ENCODE measurements around the gene CIAO2B.

The CIAO2B gene

GRCh38 chr16:66888647-66889615, 45.3 kb downstream of the CIAO2B start:
- H3K36me3 ChIP-seq (ENCODE audit: insufficient read depth, low read length), result peaks cover 22% of the 10 kb centered on the region
- H3K9me3 ChIP-seq (ENCODE audit: low read length), result no peaks in the 10 kb centered on the region
- H3K4me1 ChIP-seq (ENCODE audit: insufficient read depth, low read length), result no peaks in the 10 kb centered on the region
- no peaks in the 10 kb centered on the region for H3K27me3 ChIP-seq (ENCODE audit: control insufficient read depth in 1 of 2, insufficient read depth in 2 of 2, low read length in 2 of 2)
- no peak overlapping the region for H3K4me3 ChIP-seq (ENCODE audit: low read depth in 1 of 2, low read length in 2 of 2)
- H3K27ac ChIP-seq (ENCODE audit: low read depth, low read length), result no peak overlapping the region
- H3K9ac ChIP-seq (ENCODE audit: low read length), result no peak overlapping the region

GRCh38 chr16:66886914-66887313, 47.3 kb downstream of the CIAO2B start:
- H3K9ac ChIP-seq (ENCODE audit: low read length), result no peak overlapping the region
- H3K9me3 ChIP-seq (ENCODE audit: low read length), result no peaks in the 10 kb centered on the region
- H3K36me3 ChIP-seq (ENCODE audit: insufficient read depth, low read length), result peaks cover 22% of the 10 kb centered on the region
- H3K27ac ChIP-seq (ENCODE audit: low read depth, low read length), result no peak overlapping the region
- H3K4me3 ChIP-seq (ENCODE audit: low read depth in 1 of 2, low read length in 2 of 2), result no peak overlapping the region
- no peaks in the 10 kb centered on the region for H3K4me1 ChIP-seq (ENCODE audit: insufficient read depth, low read length)
- H3K27me3 ChIP-seq (ENCODE audit: control insufficient read depth in 1 of 2, insufficient read depth in 2 of 2, low read length in 2 of 2), result no peaks in the 10 kb centered on the region

GRCh38 chr16:66886321-66886720, 47.9 kb downstream of the CIAO2B start:
- H3K27ac ChIP-seq (ENCODE audit: low read depth, low read length), result no peak overlapping the region

GRCh38 chr16:66885491-66885890, 48.7 kb downstream of the CIAO2B start:
- peaks cover 22% of the 10 kb centered on the region for H3K36me3 ChIP-seq (ENCODE audit: insufficient read depth, low read length)
- H3K27me3 ChIP-seq (ENCODE audit: control insufficient read depth in 1 of 2, insufficient read depth in 2 of 2, low read length in 2 of 2), result no peaks in the 10 kb centered on the region
- no peak overlapping the region for H3K9ac ChIP-seq (ENCODE audit: low read length)
- no peak overlapping the region for H3K27ac ChIP-seq (ENCODE audit: low read depth, low read length)
- no peaks in the 10 kb centered on the region for H3K9me3 ChIP-seq (ENCODE audit: low read length)
- H3K4me1 ChIP-seq (ENCODE audit: insufficient read depth, low read length), result peaks cover 3% of the 10 kb centered on the region
- no peak overlapping the region for H3K4me3 ChIP-seq (ENCODE audit: low read depth in 1 of 2, low read length in 2 of 2)

More at GRCh38 chr16:66886321-66886720, 47.9 kb downstream of the CIAO2B start:
- no peak overlapping the region for H3K9ac ChIP-seq (ENCODE audit: low read length)
- H3K27me3 ChIP-seq (ENCODE audit: control insufficient read depth in 1 of 2, insufficient read depth in 2 of 2, low read length in 2 of 2), result no peaks in the 10 kb centered on the region
- H3K4me1 ChIP-seq (ENCODE audit: insufficient read depth, low read length), result peaks cover 3% of the 10 kb centered on the region
- no peak overlapping the region for H3K4me3 ChIP-seq (ENCODE audit: low read depth in 1 of 2, low read length in 2 of 2)
- peaks cover 22% of the 10 kb centered on the region for H3K36me3 ChIP-seq (ENCODE audit: insufficient read depth, low read length)
- H3K9me3 ChIP-seq (ENCODE audit: low read length), result no peaks in the 10 kb centered on the region

GRCh38 chr16:66882702-66883101, 51.5 kb downstream of the CIAO2B start:
- Histone ChIP-seq H3K36me3 (ENCODE audit: insufficient read depth, low read length) (peaks cover 22% of the 10 kb centered on the region), H3K4me1 (ENCODE audit: insufficient read depth, low read length) (peaks cover 3% of the 10 kb centered on the region), H3K27me3 (ENCODE audit: control insufficient read depth in 1 of 2, insufficient read depth in 2 of 2, low read length in 2 of 2) (no peaks in the 10 kb centered on the region), H3K9me3 (ENCODE audit: low read length) (no peaks in the 10 kb centered on the region), H3K4me3 (ENCODE audit: low read depth in 1 of 2, low read length in 2 of 2) (no peak overlapping the region), H3K27ac (ENCODE audit: low read depth, low read length) (no peak overlapping the region), H3K9ac (ENCODE audit: low read length) (no peak overlapping the region)

Measured in muscle layer of colon (tissue), 2 donors.